HG03139 (cell line): ENCODE data around the gene AIF1.
A peak's percentile ranks its signal among the peaks of the same experiment; 100 is the strongest.

Experiments used
- ATAC-seq: cut with Tn5 transposase; IDR thresholded peaks from one replicate; pipeline ENCODE4 v1.9.1; 2021; ENCODE audit not compliant: unreplicated experiment

Gene AIF1

GRCh38 chr6:31614684-31615578 lies at the start of gene AIF1:
Gene AIF1 (plus strand): TSS chr6:31615234. CDS start chr6:31615330, 96 bp downstream.
- ATAC-seq, result no peak

GRCh38 chr6:31567531-31568370 lies 47.3 kb upstream of the AIF1 start:
- ATAC-seq, result no peak

GRCh38 chr6:31568537-31568961 lies 46.5 kb upstream of the AIF1 start:
- peak; percentile 50 for ATAC-seq

- no peak for ATAC-seq
These were observed 45.0 kb upstream of the AIF1 start for GRCh38 chr6:31569861-31570536.

DNA sequence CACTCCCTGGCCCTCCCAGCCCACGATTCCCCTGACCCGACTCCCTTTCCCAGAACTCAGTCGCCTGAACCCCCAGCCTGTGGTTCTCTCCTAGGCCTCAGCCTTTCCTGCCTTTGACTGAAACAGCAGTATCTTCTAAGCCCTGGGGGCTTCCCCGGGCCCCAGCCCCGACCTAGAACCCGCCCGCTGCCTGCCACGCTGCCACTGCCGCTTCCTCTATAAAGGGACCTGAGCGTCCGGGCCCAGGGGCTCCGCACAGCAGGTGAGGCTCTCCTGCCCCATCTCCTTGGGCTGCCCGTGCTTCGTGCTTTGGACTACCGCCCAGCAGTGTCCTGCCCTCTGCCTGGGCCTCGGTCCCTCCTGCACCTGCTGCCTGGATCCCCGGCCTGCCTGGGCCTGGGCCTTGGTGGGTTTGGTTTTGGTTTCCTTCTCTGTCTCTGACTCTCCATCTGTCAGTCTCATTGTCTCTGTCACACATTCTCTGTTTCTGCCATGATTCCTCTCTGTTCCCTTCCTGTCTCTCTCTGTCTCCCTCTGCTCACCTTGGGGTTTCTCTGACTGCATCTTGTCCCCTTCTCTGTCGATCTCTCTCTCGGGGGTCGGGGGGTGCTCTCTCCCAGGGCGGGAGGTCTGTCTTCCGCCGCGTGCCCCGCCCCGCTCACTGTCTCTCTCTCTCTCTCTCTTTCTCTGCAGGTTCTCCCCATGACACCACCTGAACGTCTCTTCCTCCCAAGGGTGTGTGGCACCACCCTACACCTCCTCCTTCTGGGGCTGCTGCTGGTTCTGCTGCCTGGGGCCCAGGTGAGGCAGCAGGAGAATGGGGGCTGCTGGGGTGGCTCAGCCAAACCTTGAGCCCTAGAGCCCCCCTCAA lies 42.8 kb upstream of the AIF1 start, which contains the start of gene LTA:
TSS of gene LTA (plus strand) at position 249 of the 871 bp plus-strand sequence. CDS start at position 703, 454 bp downstream.
- peak; percentile 37 for ATAC-seq

GRCh38 chr6:31573239-31574105 lies 41.6 kb upstream of the AIF1 start:
- no peak for ATAC-seq

- no peak for ATAC-seq
These were observed 40.6 kb upstream of the AIF1 start for GRCh38 chr6:31574106-31575061.

GRCh38 chr6:31575335-31575901 lies 39.6 kb upstream of the AIF1 start, which contains the start of gene TNF:
Gene TNF (plus strand): TSS chr6:31575565. CDS start chr6:31575742, 177 bp downstream.
- ATAC-seq, result no peak

DNA sequence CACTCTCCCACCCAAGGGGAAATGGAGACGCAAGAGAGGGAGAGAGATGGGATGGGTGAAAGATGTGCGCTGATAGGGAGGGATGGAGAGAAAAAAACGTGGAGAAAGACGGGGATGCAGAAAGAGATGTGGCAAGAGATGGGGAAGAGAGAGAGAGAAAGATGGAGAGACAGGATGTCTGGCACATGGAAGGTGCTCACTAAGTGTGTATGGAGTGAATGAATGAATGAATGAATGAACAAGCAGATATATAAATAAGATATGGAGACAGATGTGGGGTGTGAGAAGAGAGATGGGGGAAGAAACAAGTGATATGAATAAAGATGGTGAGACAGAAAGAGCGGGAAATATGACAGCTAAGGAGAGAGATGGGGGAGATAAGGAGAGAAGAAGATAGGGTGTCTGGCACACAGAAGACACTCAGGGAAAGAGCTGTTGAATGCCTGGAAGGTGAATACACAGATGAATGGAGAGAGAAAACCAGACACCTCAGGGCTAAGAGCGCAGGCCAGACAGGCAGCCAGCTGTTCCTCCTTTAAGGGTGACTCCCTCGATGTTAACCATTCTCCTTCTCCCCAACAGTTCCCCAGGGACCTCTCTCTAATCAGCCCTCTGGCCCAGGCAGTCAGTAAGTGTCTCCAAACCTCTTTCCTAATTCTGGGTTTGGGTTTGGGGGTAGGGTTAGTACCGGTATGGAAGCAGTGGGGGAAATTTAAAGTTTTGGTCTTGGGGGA lies 38.9 kb upstream of the AIF1 start:
- no peak for ATAC-seq

- ATAC-seq, result no peak
These were observed 38.0 kb upstream of the AIF1 start for GRCh38 chr6:31576897-31577578.

- no peak for ATAC-seq
These were observed 37.5 kb upstream of the AIF1 start for GRCh38 chr6:31577579-31577966.

GRCh38 chr6:31578184-31579118 lies 36.6 kb upstream of the AIF1 start:
- ATAC-seq, result no peak

DNA sequence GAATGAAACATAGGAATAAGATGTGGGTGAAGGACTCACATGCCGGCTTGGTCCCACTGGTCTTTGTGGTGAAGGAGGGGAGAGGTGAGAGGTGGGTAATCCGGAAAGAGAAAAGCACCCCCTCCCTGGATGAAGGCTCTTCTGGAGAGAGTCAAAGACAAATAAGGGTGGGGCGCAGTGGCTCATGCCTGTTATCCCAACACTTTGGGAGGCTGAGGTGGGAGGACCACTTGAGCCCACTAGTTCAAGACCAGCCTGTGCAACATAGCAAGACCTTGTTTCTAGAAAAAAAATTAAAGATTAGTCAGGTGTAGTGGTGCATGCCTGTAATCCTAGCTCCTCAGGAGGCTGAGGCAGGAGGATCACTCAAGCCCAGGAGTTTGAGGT lies 35.9 kb upstream of the AIF1 start:
- no peak for ATAC-seq

DNA sequence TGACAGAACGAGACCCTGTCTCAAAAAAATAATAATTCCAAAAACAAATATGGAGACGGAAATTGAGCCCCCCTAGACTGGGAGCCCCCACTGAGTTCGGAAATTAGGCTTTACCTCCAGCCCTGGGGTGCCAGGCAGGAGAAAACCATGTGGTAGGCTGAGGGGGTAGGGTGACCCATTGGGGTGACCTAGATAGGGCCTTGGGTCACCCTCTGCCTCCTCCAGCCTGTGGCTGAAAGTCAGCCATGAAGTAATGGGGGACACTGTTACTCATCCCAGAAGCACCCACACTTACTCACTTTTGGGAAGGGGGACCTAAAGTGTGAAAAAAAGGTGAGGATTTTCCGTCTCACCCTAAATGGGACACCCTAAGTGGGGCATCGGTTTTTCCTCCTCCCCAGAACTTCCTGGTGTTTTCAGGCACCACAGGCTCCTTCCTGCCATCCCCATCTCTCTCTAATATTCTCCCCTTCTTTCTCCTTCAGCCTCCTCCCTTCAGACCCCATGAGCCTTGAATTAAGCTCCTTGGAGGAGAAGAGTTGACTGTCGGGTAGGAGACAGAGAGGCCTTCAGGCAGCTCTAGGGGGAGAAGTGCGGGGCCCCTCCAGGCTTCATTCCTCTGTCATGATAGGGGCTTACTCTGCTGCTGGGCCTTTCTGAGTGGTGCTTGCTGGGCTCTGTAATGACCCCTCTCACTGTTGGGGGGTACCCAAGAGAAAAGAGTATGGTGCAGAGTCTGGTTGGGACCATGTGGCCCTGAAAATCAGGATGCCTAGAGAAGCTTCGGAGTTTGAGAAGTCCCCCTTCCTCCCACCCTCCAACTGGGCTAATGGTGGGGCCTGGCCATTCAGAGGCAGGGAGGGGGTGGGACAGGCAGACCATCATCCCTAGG lies 35.2 kb upstream of the AIF1 start:
- ATAC-seq, result no peak

DNA sequence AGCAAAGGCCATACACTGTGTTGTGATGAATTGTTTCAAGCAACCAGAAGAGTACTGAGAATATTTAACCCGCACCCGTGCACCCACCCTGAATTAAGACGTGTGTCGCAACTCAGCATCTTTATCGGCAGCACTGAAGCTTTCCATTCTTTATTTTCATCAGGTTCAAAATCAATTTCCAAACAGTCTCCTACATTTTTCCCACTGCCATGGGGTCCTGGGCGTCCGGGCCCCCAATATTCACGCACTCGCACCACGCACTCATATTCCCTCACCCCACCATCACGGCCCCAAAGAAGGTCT lies 34.6 kb upstream of the AIF1 start:
- no peak for ATAC-seq
